Uterus (tissue), 4 donors: ENCODE measurements around the gene CXXC5. TPM values are rescaled to one million over a fixed set of nuclear protein-coding genes. Genes with fewer than 3 reads are reported as not detected.

Experiments
- DNase-seq, 2 donors: peaks; one replicate each; pipeline ENCODE4 v3.0.0-alpha.2; 2019 to 2020
- H3K27ac ChIP-seq, 2 donors: fragments of 200-600 bp; sonication (generic); 1 replicate in 1 of 2; 2 replicates in 1 of 2; pipeline ENCODE4 v1.5.1; 2016 to 2018
- H3K27me3 ChIP-seq, 2 donors: fragments of 200-600 bp; sonication (generic); one replicate each; pipeline ENCODE4 v1.5.1; 2018 to 2019; ENCODE audit warnings: control low read depth in 1 of 2
- H3K36me3 ChIP-seq, 2 donors: fragments of 200-600 bp; sonication (generic); one replicate each; pipeline ENCODE4 v1.5.1; 2019; ENCODE audit warnings: control low read depth in 1 of 2
- H3K4me1 ChIP-seq, 2 donors: fragments of 200-600 bp; sonication (generic); one replicate each; pipeline ENCODE4 v1.5.1; 2018 to 2019; ENCODE audit warnings: control low read depth in 1 of 2
- H3K4me3 ChIP-seq, 2 donors: fragments of 200-600 bp; sonication (generic); 1 replicate in 1 of 2; 2 replicates in 1 of 2; pipeline ENCODE4 v1.5.1; 2018 to 2019; ENCODE audit warnings: mild to moderate bottlenecking in 1 of 2
- H3K9me3 ChIP-seq, 2 donors: fragments of 200-600 bp; sonication (generic); one replicate each; pipeline ENCODE4 v1.5.1; 2019; ENCODE audit warnings: control low read depth in 1 of 2
- CTCF ChIP-seq, 4 experiments: fragments of 200-600 bp in 2 of 4; fragments of 450-650 bp in 2 of 4; sonication (generic) in 2 of 4; IDR thresholded peaks; one replicate each; pipeline ENCODE4 v1.5.1; 2016 to 2019; ENCODE audit warnings: antibody characterized with exemption in 4 of 4, mild to moderate bottlenecking in 2 of 4, moderate library complexity in 1 of 4
- POLR2A ChIP-seq, 2 donors: fragments of 450-650 bp; IDR thresholded peaks; one replicate each; pipeline ENCODE4 v1.6.1; 2016; ENCODE audit warnings: antibody characterized with exemption in 2 of 2, mild to moderate bottlenecking in 1 of 2, moderate library complexity in 1 of 2
- intact Hi-C: fragments of 100-400 bp; cut with DNase I; formaldehyde crosslinking; loops from one replicate; pipeline ENCODE4 v1.15.1; 2023; ENCODE audit warnings: low total_unique reads
- total RNA-seq, 4 donors: library from RNA; depleted of rRNA in 3 of 4; stranded (reverse); fragments of >200 nt in 3 of 4; gene quantifications; one replicate each; pipeline versions ENCODE4 v1.1.0 to v1.2.4, GENCODE V29; 2014 to 2023
- donor health status: DM: yes; HTN: yes; CAD: no.

The CXXC5 gene
- total RNA-seq, 4 donors from 2014 or later = 3.3 to 51.3 (median 35.0) TPM

- Histone ChIP-seq H3K27ac (no peak overlapping the region), H3K36me3 (no peaks in the 10 kb centered on the region), H3K27me3 (no peaks in the 10 kb centered on the region), H3K9me3 (no peaks in the 10 kb centered on the region), H3K4me1 (peaks cover 0 to 6% of the 10 kb centered on the region in 2 donors), H3K4me3 (no peak overlapping the region)
- TF ChIP-seq CTCF (IDR thresholded peaks at IDR 0.05) (no peak), POLR2A (IDR thresholded peaks at IDR 0.05) (no peak)
- intact Hi-C loops = no loop called here
- DNase-seq = no peak
Measured at GRCh38 chr5:139684881-139685749, 37.0 kb downstream of the CXXC5 start.

GRCh38 chr5:139685886-139686285 is 37.7 kb downstream of the CXXC5 start:
- intact Hi-C loops = no loop called here
- TF ChIP-seq CTCF (IDR thresholded peaks at IDR 0.05) = no peak
- no peak for TF ChIP-seq POLR2A (IDR thresholded peaks at IDR 0.05)
- no peak overlapping the region for H3K4me3 ChIP-seq
- no peaks in the 10 kb centered on the region for H3K9me3 ChIP-seq
- H3K4me1 ChIP-seq = peaks cover 0 to 13% of the 10 kb centered on the region in 2 donors
- H3K27me3 ChIP-seq = no peaks in the 10 kb centered on the region
- H3K27ac ChIP-seq = no peak overlapping the region
- no peaks in the 10 kb centered on the region for H3K36me3 ChIP-seq
- DNase-seq = no peak

GRCh38 chr5:139686356-139686705 is 38.2 kb downstream of the CXXC5 start:
- H3K4me1 ChIP-seq = peaks cover 0 to 13% of the 10 kb centered on the region in 2 donors
- H3K27me3 ChIP-seq = no peaks in the 10 kb centered on the region
- H3K9me3 ChIP-seq = no peaks in the 10 kb centered on the region
- no peak overlapping the region for H3K27ac ChIP-seq
- TF ChIP-seq CTCF (IDR thresholded peaks at IDR 0.05) = no peak
- no peak for TF ChIP-seq POLR2A (IDR thresholded peaks at IDR 0.05)
- H3K36me3 ChIP-seq = no peaks in the 10 kb centered on the region
- H3K4me3 ChIP-seq = no peak overlapping the region
- no peak for DNase-seq
- intact Hi-C loops = no loop called here

GRCh38 chr5:139686706-139687441 is 38.7 kb downstream of the CXXC5 start:
- Histone ChIP-seq H3K27ac (no peak overlapping the region), H3K4me1 (peaks cover 0 to 13% of the 10 kb centered on the region in 2 donors), H3K4me3 (no peak overlapping the region), H3K9me3 (no peaks in the 10 kb centered on the region), H3K36me3 (no peaks in the 10 kb centered on the region), H3K27me3 (no peaks in the 10 kb centered on the region)
- DNase-seq = no peak
- intact Hi-C loops = no loop called here
- no peak for TF ChIP-seq CTCF (IDR thresholded peaks at IDR 0.05)
- no peak for TF ChIP-seq POLR2A (IDR thresholded peaks at IDR 0.05)

- Histone ChIP-seq H3K27me3 (no peaks in the 10 kb centered on the region), H3K4me3 (no peak overlapping the region), H3K4me1 (peaks cover 0 to 18% of the 10 kb centered on the region in 2 donors), H3K27ac (no peak overlapping the region), H3K9me3 (no peaks in the 10 kb centered on the region), H3K36me3 (no peaks in the 10 kb centered on the region)
- TF ChIP-seq POLR2A (IDR thresholded peaks at IDR 0.05) (no peak), CTCF (IDR thresholded peaks at IDR 0.05) (no peak)
- intact Hi-C loops = loop anchor here (2.0 kb wide), 1 partner anchor 53 kb away; no protein-coding TSS in a partner anchor
- no peak for DNase-seq
Measured at GRCh38 chr5:139687656-139688055, 39.5 kb downstream of the CXXC5 start.
